Kasumi-1 (cell line): Measurements from ENCODE around the gene PACSIN1.

Experiments
- DNase-seq, 2 experiments: peaks; one replicate each; lab custom pipeline; 2025; lab: John Stamatoyannopoulos, UW

Gene PACSIN1

GRCh38 chr6:34465531-34466241, at the start of gene PACSIN1:
TSS of gene PACSIN1 (plus strand) at chr6:34466076. CDS start at chr6:34526306, 60,230 bp downstream.
- no peak for DNase-seq

- DNase-seq, result no peak
These were observed 49.0 kb upstream of the PACSIN1 start for GRCh38 chr6:34416877-34417371.

GRCh38 chr6:34418367-34418766, 47.5 kb upstream of the PACSIN1 start:
- DNase-seq, result no peak

GRCh38 chr6:34423254-34423653, 42.6 kb upstream of the PACSIN1 start:
- DNase-seq, result no peak

GRCh38 chr6:34424200-34425131, 41.4 kb upstream of the PACSIN1 start:
- DNase-seq, result no peak

- DNase-seq, result no peak
These were observed 40.8 kb upstream of the PACSIN1 start for GRCh38 chr6:34425132-34425497.

- peak; percentile 83 to 89 for DNase-seq
These were observed 40.1 kb upstream of the PACSIN1 start, which contains the start of gene RPS10 for GRCh38 chr6:34425498-34426410. TSS of gene RPS10 (minus strand) at chr6:34426069. CDS start at chr6:34425221, 848 bp downstream.

- no peak for DNase-seq
These were observed 30.0 kb upstream of the PACSIN1 start for GRCh38 chr6:34435916-34436315.

GRCh38 chr6:34436803-34437643, 28.9 kb upstream of the PACSIN1 start:
- no peak for DNase-seq

GRCh38 chr6:34437644-34437970, 28.3 kb upstream of the PACSIN1 start:
- no peak for DNase-seq

- DNase-seq, result no peak
These were observed 27.2 kb upstream of the PACSIN1 start for GRCh38 chr6:34438705-34439104.

- DNase-seq, result no peak
These were observed 26.4 kb upstream of the PACSIN1 start for GRCh38 chr6:34439442-34439841.

GRCh38 chr6:34441526-34441925, 24.4 kb upstream of the PACSIN1 start:
- no peak for DNase-seq

GRCh38 chr6:34445313-34445860, 20.5 kb upstream of the PACSIN1 start:
- no peak for DNase-seq

- DNase-seq, result no peak
These were observed 18.5 kb upstream of the PACSIN1 start for GRCh38 chr6:34447386-34447785.

GRCh38 chr6:34447910-34448309, 18.0 kb upstream of the PACSIN1 start:
- no peak for DNase-seq

- no peak for DNase-seq
These were observed 14.7 kb upstream of the PACSIN1 start for GRCh38 chr6:34451192-34451591.

- DNase-seq, result no peak
These were observed 10.0 kb upstream of the PACSIN1 start for GRCh38 chr6:34455831-34456230.

GRCh38 chr6:34457382-34457741, 8.5 kb upstream of the PACSIN1 start:
- peak in 1 of 2 experiments; percentile 9 for DNase-seq
